ENCODE results near the gene MYPN.

GRCh38 chr10:68158031-68158430 lies 48.7 kb downstream of the MYPN start:
- no peak for TF ChIP-seq REST (IDR thresholded peaks at IDR 0.05)
- TF ChIP-seq ZNF302 (CRISPR knock-in tag; IDR thresholded peaks at IDR 0.05): no peak
- TF ChIP-seq MAX (IDR thresholded peaks at IDR 0.05): no peak
- no peak for TF ChIP-seq CTCF (IDR thresholded peaks at IDR 0.05)
- no peak for TF ChIP-seq EP300 (IDR thresholded peaks at IDR 0.05)
- no peak for TF ChIP-seq MAZ (IDR thresholded peaks at IDR 0.05; ENCODE audit: borderline replicate concordance, low read depth, low read length)
